A172 (cell line): ENCODE measurements around the gene HSPA6. TPM values are rescaled to one million over a fixed set of nuclear protein-coding genes. Genes with fewer than 3 reads are reported as not detected.
"Not testable (repeated sequence)": the region's sequence is repeated elsewhere in the genome, so short reads cannot be mapped to it uniquely, and the experiment has no call there.

Experiments used
- DNase-seq: peaks from one replicate; pipeline ENCODE4 v3.0.0-alpha.2; 2015; ENCODE audit warnings: low spot score
- total RNA-seq: library from RNA; depleted of rRNA; stranded (reverse); fragments of >200 nt; shearing (Covaris generic); gene quantifications from 2 replicates; pipeline ENCODE4 v1.2.3, GENCODE V29; 2014; rRNA removed

The HSPA6 gene
- total RNA-seq, 1 experiment from 2014 or later, result 1.7 TPM

DNA sequence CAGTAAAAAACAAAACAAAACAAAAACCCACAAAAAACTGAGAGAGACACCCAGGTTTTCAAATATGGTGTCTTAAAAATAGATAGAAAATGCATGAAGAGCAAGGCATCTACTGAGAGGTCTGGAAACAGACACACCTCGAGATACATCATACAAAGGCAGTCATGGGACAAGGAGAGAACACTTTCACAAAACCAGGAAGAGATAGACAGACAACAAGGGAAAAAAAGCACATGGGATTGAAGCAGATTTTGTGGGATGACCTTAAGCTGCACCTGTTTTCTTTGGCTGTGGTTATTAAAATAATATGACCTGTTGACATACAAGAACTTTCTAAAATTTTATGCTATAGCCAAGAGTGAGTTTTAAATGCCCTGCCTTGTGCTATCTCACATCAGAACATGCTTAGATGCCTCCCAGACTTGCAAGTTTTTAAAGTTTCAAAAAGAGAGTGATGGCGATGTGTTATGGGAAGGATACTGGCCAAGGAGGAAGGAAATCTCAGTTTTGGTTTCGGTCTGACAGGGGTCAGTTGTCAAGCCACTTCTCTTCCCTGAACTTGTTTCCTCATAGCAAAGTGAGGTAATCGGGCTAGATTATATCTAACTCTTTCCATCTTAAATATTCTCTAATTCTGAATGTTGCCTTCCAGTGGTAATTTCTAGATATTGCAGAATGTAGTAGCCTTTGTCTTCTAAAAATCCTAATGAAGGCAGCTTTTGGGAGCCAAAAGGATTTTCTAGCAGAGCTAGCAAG, 36.8 kb downstream of the HSPA6 start:
- not testable (repeated sequence) for DNase-seq

DNA sequence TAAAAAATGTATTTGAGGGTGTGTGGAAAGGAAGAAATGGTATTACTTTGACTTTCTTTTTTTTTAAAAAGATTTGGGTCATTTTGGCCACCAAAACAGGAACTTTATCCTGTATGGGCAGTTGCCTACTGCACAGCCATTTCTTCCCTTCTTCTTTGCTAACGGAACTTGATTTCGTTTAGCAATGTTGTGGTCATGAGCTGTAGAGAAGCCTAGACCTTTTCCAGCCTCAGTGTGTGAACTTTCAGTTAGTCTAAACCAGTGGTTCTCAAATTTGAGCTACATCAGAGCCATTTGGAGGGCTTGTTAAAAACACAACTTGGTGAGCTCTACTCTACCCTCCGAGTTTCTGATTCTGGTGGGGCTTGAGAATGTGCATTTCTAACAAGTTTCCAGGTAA, 38.1 kb downstream of the HSPA6 start:
- not testable (repeated sequence) for DNase-seq

DNA sequence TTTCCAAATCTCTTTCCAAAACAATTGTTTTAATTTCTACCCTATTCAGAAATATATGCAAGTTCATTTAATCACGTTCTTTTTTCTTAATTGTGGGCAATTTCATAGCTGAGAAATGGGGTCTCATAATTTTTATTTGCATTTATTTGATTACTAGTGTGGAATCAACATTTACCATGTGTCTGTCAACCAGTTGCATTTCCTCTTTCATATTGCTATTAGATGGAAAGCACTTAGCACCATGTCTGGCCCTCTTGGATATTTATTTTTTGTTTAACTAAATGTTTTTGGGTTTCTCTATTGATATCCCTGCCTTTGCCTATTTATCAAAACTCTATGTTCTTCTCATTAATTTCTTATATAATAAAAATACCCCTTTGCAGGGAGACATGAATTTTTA, 39.2 kb downstream of the HSPA6 start:
- not testable (repeated sequence) for DNase-seq

DNA sequence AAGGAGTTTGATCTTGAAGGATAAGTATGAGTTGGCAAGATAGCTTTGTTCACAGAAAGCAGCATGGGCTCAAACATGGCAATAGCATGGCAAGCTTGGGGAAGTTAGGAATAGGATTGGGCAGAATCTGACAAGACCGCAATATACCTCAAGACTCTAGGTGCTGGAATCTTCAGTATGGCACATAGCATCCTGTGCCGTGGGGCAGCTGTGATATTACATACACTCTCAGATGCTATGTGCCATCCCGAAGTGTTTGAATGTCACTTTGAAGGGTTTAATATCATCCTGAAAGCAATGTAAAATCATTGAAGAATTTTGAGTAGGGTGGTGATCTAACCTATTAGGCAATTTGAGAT, 42.2 kb downstream of the HSPA6 start:
- DNase-seq, result not testable (repeated sequence)

DNA sequence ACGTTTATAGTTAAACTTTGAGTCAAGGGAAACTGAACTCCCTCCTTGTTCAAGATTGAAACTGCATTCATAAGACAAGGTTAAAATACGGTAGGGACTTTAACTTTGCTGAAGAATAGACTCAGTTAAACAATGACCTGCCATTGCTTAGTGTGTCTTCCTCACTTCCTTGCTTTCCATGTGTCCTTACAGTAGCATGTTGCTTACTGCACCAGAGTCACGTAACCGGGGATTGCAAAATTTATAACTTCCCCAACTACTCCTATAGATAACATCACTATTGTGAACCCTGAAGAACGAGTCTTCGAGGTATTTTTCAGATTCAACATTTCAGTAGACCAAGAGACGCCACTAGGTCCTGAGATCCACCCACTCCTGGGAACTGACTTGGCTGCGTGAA, 47.4 kb downstream of the HSPA6 start:
- DNase-seq, result not testable (repeated sequence)

Other genes with a start within 250 kb of the HSPA6 start
- gene MPZ, start 214.6 kb upstream of the HSPA6 start, total RNA-seq, result 0.21 and 4.8 TPM in 2 replicates
- gene SDHC, start 210.2 kb upstream of the HSPA6 start, total RNA-seq, result 32.8 and 48.8 TPM in 2 replicates
- gene CFAP126, start 156.7 kb upstream of the HSPA6 start, total RNA-seq, result not detected in 2 replicates
- 0.40 and 0.98 TPM in 2 replicates for gene FCGR2A, start 19.1 kb upstream of the HSPA6 start, total RNA-seq
- not detected in 2 replicates for gene FCGR3A, start 25.3 kb downstream of the HSPA6 start, total RNA-seq
- gene FCGR3B, start 106.6 kb downstream of the HSPA6 start, total RNA-seq, result not detected in 2 replicates
- not detected in 2 replicates for gene FCGR2B, start 138.6 kb downstream of the HSPA6 start, total RNA-seq
- 0.09 and 0.43 TPM in 2 replicates for gene FCRLA, start 182.7 kb downstream of the HSPA6 start, total RNA-seq
- 2.7 and 3.1 TPM in 2 replicates for gene FCRLB, start 197.0 kb downstream of the HSPA6 start, total RNA-seq
- 85.8 and 116 TPM in 2 replicates for gene DUSP12, start 225.2 kb downstream of the HSPA6 start, total RNA-seq
- 32.8 and 35.0 TPM in 2 replicates for gene ATF6, start 241.8 kb downstream of the HSPA6 start, total RNA-seq